Upper lobe of right lung (tissue), 1 donor: ENCODE measurements around the gene TNFRSF19. TPM values are rescaled to one million over a fixed set of nuclear protein-coding genes. Genes with fewer than 3 reads are reported as not detected.
"Not testable (repeated sequence)": the region's sequence is repeated elsewhere in the genome, so short reads cannot be mapped to it uniquely, and the experiment has no call there.

Experiments
- ATAC-seq: fragments of 200-7000 bp; cut with Tn5 transposase; one replicate; pipeline ENCODE4 v1.9.1; 2020; ENCODE audit warnings: mild to moderate bottlenecking, moderate library complexity
- DNase-seq: peaks from one replicate; pipeline ENCODE4 v3.0.0-alpha.2; 2020
- H3K27ac ChIP-seq: fragments of 200-600 bp; one replicate; pipeline ENCODE4 v1.8.0; 2022
- H3K27me3 ChIP-seq: fragments of 200-600 bp; one replicate; pipeline ENCODE4 v1.8.0; 2022; ENCODE audit warnings: mild to moderate bottlenecking
- H3K36me3 ChIP-seq: fragments of 200-600 bp; one replicate; pipeline ENCODE4 v1.8.0; 2022
- H3K4me1 ChIP-seq: fragments of 200-600 bp; one replicate; pipeline ENCODE4 v1.8.0; 2022
- H3K4me3 ChIP-seq: fragments of 200-600 bp; one replicate; pipeline ENCODE4 v1.8.0; 2022; ENCODE audit warnings: mild to moderate bottlenecking
- H3K9me3 ChIP-seq: fragments of 200-600 bp; one replicate; pipeline ENCODE4 v1.8.0; 2022
- CTCF ChIP-seq: fragments of 200-600 bp; IDR thresholded peaks from one replicate; pipeline ENCODE4 v1.8.0; 2022; ENCODE audit warnings: antibody characterized with exemption
- intact Hi-C: fragments of 100-400 bp; cut with DNase I; formaldehyde crosslinking; loops from one replicate; pipeline ENCODE4 v1.11.0; 2022
- total RNA-seq: library from RNA; stranded (reverse); fragmentation: NEBNext Ultra II Directional; extraction: Animal tissue kit (Norgen Biotek cat#: 25700); gene quantifications from one replicate; pipeline ENCODE4 v1.2.1, GENCODE V29; 2021
- donor health status: DM: no; HTN: yes; CAD: no; lungs with severe emphysema.

Gene TNFRSF19
- total RNA-seq, 1 donor from 2014 or later = 17.9 TPM

DNA sequence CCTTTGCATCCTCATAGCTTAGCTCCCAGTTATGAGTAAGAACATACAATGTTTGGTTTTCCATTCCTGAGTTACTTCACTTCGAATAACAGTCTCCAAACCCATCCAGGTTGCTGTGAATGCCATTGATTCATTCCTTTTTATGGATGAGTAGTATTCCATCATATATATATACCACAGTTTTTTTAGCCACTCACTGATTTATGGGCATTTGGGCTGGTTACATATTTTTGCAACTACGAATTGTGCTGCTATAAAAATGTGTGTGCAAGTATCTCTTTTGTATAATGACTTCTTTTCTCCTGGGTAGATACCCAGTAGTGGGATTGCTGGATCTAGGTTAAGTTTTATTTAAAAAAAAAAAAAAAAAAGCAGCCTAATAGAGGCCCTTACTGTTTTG, 14.1 kb downstream of the TNFRSF19 start:
- no peak for DNase-seq
- intact Hi-C loops = no loop called here
- no peak overlapping the region for H3K4me3 ChIP-seq
- H3K4me1 ChIP-seq = peaks cover 3% of the 10 kb centered on the region
- no peak for ATAC-seq
- no peaks in the 10 kb centered on the region for H3K36me3 ChIP-seq
- TF ChIP-seq CTCF = no peak
- H3K27me3 ChIP-seq = no peaks in the 10 kb centered on the region
- H3K27ac ChIP-seq = no peak overlapping the region
- H3K9me3 ChIP-seq = no peaks in the 10 kb centered on the region

DNA sequence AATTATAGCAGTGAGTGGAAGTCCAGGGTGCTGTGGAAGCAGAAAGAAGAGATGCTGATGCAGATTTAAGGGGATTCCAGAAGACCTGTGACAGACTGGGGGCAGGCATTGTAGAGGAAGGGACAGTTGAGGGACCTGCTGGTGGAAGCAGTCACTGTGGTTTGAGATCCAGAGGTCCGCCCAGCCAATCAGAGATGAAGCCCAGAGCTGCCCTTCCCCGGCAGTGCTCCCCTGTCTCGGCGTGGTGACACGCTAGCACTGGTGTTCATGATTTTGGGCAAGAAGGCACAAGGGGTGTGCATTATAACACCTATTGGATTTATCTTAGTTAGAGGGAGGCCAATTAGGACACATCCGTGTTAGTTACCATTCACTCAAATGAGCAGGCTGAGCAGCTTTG, 16.1 kb downstream of the TNFRSF19 start:
- H3K4me3 ChIP-seq = no peak overlapping the region
- ATAC-seq (no peak), DNase-seq (no peak)
- intact Hi-C loops = no loop called here
- H3K27me3 ChIP-seq = no peaks in the 10 kb centered on the region
- H3K9me3 ChIP-seq = no peaks in the 10 kb centered on the region
- no peaks in the 10 kb centered on the region for H3K36me3 ChIP-seq
- H3K4me1 ChIP-seq = no peaks in the 10 kb centered on the region
- TF ChIP-seq CTCF = no peak
- H3K27ac ChIP-seq = no peak overlapping the region

GRCh38 chr13:23588666-23589065, 18.5 kb downstream of the TNFRSF19 start:
- no peaks in the 10 kb centered on the region for H3K27me3 ChIP-seq
- no peak overlapping the region for H3K27ac ChIP-seq
- no peaks in the 10 kb centered on the region for H3K4me1 ChIP-seq
- ATAC-seq (no peak), DNase-seq (no peak)
- H3K9me3 ChIP-seq = no peaks in the 10 kb centered on the region
- no peak overlapping the region for H3K4me3 ChIP-seq
- TF ChIP-seq CTCF = no peak
- intact Hi-C loops = no loop called here
- no peaks in the 10 kb centered on the region for H3K36me3 ChIP-seq

DNA sequence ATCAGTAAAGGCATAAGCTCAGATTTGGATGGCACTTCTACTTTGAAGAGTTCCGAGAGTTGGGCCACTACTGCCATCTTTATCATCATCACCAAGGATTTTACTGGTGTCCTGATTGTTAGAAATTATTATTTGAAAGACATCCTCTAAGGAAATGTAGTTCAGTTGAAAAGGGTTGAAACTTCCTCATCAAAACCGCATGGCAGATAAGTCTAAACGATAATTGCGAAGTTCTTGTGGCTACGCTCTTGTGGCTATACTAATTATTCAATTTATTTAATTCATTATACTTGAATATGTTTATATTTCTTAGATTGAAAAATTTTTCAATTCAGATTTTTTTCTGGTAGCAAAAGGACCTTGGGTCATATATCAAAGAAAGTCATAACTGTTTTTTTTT, 22.4 kb downstream of the TNFRSF19 start:
- DNase-seq = no peak
- Histone ChIP-seq H3K27ac (no peak overlapping the region), H3K36me3 (no peaks in the 10 kb centered on the region), H3K9me3 (no peaks in the 10 kb centered on the region), H3K4me1 (no peaks in the 10 kb centered on the region), H3K4me3 (no peak overlapping the region), H3K27me3 (no peaks in the 10 kb centered on the region)
- no peak for TF ChIP-seq CTCF
- ATAC-seq = no peak
- intact Hi-C loops = no loop called here

- Histone ChIP-seq H3K27ac (no peak overlapping the region), H3K36me3 (no peaks in the 10 kb centered on the region), H3K4me3 (no peak overlapping the region), H3K4me1 (no peaks in the 10 kb centered on the region), H3K9me3 (no peaks in the 10 kb centered on the region), H3K27me3 (no peaks in the 10 kb centered on the region)
- no peak for TF ChIP-seq CTCF
- intact Hi-C loops = no loop called here
- DNase-seq (no peak), ATAC-seq (no peak)
Measured at GRCh38 chr13:23593148-23593547, 22.9 kb downstream of the TNFRSF19 start.

- H3K4me1 ChIP-seq, H3K36me3 ChIP-seq, ATAC-seq, H3K4me3 ChIP-seq, H3K27ac ChIP-seq, H3K9me3 ChIP-seq, DNase-seq, intact Hi-C loops, H3K27me3 ChIP-seq: not testable (repeated sequence)
Measured at GRCh38 chr13:23594290-23594689, 24.1 kb downstream of the TNFRSF19 start.
